UCSD-AML1 (cell line): ENCODE measurements around the gene AHDC1.
A peak's percentile ranks its signal among the peaks of the same experiment; 100 is the strongest.
"Not testable (repeated sequence)": the region's sequence is repeated elsewhere in the genome, so short reads cannot be mapped to it uniquely, and the experiment has no call there.

Experiments used
- DNase-seq: peaks from one replicate; lab custom pipeline; 2025; ENCODE audit not compliant: unreplicated experiment; lab: John Stamatoyannopoulos, UW

The AHDC1 gene

GRCh38 chr1:27551953-27552312 is 52.0 kb downstream of the AHDC1 start:
- no peak for DNase-seq

GRCh38 chr1:27551170-27551952 is 52.6 kb downstream of the AHDC1 start:
- no peak for DNase-seq

- no peak for DNase-seq
Measured at GRCh38 chr1:27550510-27551169, 53.3 kb downstream of the AHDC1 start.

DNA sequence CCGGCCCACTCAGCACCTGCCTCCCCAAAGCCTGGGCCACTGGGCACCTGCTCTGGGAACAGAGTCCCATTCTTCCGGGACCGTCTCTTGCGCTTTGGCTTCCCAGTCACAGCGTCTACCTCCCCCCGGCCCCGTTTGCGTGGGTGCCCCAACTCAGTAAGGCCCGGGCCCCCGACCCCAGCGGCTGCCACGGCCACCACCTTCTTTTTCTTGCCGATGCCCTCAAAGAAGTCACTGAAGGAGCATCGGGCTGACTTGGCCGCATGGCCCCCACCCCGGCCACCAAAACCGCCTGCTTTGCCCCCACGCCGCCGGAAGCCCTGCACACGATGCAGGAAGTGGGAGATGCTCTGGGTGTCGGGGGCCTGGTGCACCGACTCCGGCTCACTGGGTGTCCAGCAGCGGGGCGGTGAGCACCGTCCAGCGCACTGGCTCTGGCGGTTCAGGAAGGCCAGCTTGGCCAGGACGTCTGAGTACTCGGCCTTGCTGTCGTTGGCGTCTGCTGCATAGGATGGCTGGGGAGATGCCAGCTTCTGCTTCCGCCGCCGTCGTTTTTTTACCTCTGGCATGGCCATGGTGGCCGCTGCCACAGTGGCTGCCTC is 54.0 kb downstream of the AHDC1 start:
- no peak for DNase-seq

DNA sequence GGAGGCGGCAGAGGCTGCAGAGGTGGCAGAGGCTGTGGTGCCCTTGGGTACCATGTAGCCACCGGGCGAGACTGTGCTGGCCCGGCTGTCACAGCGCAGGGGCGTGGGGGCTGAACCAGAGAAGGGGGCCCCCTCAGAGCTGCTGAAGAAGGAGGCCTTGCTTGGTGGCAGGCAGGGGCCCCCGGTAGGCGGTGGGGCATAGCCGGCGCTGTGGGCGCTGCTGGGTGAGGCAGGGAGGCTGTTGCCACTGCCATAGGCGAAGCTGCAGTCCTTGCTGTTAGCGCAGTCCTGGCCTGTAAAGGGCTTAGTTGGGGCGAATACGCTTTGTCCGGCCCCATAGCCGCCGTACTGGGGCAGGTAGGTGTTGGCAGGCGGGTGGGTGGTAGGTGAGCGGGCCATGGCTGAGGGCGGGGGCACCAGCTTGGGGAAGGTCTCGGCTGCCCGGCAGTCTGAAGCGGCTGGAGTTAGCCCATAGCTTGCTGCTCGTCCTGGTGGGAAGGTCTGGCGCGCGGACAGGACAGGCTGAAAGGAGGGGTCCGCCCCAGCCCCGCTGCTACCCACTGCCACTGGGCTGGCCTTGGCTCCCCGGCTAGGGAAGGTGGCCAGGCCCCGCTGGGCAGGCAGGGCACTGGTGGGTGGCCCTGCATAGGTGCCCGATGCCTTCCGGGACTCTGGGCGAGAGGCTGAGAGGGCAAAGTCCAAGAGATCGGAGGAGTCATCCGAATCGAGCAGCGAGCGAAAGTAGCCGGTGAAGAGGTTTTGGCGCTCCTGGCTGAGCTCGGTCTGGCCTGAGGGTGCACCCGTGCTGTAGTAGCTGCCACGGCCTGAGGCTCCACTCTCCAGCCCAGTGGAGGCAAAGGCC is 54.9 kb downstream of the AHDC1 start:
- DNase-seq: no peak

GRCh38 chr1:27548136-27548853 is 55.6 kb downstream of the AHDC1 start:
- no peak for DNase-seq

GRCh38 chr1:27547220-27548116 is 56.5 kb downstream of the AHDC1 start:
- DNase-seq: no peak

- DNase-seq: no peak
Measured at GRCh38 chr1:27545876-27546275, 58.1 kb downstream of the AHDC1 start.

DNA sequence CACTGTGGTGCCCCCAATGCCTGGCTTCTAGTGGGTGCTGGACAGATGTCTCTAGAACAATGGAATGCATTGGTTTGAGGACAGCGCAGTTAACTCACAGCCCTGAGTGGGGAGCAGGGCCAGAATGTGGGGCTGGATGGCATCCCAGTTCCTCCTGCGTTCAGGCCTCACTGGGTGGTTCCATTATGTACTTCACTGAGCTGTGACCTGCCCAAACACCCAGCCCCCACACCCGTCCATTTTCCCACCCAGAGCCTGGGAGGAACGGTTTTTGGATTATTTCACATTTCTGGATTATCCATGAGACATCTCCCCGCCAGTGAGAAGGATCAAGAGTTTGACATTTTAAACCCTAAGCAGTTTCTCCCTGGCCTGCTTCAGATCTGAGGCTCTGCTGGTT is 58.7 kb downstream of the AHDC1 start:
- DNase-seq: no peak

GRCh38 chr1:27544834-27545233 is 59.1 kb downstream of the AHDC1 start:
- no peak for DNase-seq

DNA sequence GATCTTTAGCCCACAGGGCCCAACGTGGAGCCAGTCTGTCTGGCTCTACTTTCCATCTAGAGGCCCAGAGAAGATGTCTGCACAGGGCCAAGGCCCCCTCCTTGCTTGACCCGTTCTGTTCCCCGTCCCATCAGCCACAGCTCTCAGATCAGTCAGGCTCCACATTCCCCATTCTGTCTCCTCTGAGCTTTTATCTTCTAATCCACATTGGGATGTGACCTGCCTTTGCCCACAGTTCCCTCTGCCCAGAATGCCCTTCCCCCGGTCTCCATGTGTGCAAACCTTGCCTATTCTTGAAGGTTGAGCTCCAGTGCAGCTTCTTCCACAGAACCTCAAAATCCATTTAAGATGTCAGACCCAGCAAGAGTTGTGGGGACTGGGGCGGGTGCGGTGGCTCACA is 60.7 kb downstream of the AHDC1 start:
- no peak for DNase-seq

GRCh38 chr1:27542463-27543273 is 61.3 kb downstream of the AHDC1 start:
- peak; percentile 39 for DNase-seq

- DNase-seq: no peak
Measured at GRCh38 chr1:27539901-27540861, 63.8 kb downstream of the AHDC1 start.

DNA sequence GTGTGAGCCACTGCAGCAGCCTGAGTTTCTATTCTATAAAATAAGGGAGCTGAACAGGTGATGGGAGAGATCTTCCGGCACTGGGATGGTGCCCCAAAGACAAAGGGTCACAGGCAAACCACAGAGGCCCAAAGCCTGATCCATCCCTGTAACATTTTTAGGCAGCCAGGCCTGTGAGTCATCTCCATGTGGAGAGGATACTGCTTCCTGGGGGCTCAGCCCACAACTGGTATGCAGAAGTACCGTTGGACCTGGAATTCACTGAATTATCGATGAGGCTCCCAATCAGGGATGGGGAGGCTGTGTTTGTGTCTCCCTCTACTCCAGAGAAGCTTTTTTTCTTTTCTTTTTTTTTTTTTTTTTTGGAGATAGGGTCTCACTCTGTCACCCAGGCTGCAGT is 65.2 kb downstream of the AHDC1 start:
- DNase-seq: no peak

GRCh38 chr1:27538305-27538676 is 65.7 kb downstream of the AHDC1 start:
- not testable (repeated sequence) for DNase-seq

GRCh38 chr1:27536767-27537166 is 67.2 kb downstream of the AHDC1 start:
- no peak for DNase-seq

DNA sequence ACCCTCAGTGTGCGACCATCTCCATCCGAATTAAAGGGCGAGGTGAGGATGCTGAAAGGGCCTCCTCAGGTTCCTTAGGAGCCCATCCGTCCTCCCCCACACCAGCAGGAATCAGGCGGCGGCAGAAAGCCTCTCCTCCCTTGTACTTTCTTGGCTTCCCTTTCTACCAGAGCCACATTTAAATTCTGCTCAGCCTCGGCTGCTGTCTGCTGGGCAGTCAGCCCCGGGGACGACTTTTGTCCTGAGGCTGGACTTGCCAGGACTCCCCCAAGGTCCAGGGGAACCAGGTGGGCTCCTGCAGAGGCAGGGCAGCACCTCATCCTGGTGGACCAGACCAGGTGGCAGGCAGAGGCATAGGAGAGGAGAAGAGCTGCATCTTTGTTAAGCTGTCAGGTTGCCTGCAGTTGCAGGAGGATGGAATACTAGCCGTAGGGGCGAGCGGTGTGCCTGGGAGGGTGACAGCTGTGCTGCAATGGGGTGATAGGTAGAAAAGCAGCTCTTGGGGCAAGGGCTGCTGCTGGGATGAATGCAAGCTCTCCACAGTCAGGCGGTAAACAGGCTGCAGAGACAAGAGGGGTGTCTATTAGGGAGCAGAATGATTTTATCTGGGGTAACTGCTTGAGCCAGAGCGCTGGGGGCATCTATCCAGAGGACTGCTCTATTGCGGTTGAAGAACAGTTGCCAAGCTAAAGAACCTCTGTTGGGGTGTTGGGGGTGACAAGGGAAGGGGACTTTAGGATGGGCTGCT is 67.8 kb downstream of the AHDC1 start:
- no peak for DNase-seq
